ENCODE data around the gene ACAA2.
"Not testable (repeated sequence)": the region's sequence is repeated elsewhere in the genome, so short reads cannot be mapped to it uniquely, and the experiment has no call there.

DNA sequence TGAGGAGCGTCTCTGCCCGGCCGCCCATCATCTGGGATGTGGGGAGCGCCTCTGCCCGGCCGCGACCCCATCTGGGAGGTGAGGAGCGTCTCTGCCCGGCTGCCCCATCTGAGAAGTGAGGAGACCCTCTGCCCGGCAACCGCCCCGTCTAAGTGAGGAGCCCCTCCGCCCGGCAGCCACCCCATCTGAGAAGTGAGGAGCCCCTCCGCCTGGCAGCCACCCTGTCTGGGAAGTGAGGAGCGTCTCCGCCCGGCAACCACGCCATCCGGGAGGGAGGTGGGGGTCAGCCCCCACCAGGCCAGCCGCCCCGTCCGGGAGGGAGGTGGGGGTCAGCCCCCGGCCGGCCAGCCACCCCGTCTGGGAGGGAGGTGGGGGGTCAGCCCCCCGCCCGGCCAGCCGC lies 13.5 kb downstream of the ACAA2 start:
- TF ChIP-seq POLR2A (IDR thresholded peaks at IDR 0.05); POLR2AphosphoS5 (IDR thresholded peaks at IDR 0.05; ENCODE audit: insufficient read depth in 1 of 2, low read depth in 1 of 2): not testable (repeated sequence)
- TF ChIP-seq, protein P1, sequence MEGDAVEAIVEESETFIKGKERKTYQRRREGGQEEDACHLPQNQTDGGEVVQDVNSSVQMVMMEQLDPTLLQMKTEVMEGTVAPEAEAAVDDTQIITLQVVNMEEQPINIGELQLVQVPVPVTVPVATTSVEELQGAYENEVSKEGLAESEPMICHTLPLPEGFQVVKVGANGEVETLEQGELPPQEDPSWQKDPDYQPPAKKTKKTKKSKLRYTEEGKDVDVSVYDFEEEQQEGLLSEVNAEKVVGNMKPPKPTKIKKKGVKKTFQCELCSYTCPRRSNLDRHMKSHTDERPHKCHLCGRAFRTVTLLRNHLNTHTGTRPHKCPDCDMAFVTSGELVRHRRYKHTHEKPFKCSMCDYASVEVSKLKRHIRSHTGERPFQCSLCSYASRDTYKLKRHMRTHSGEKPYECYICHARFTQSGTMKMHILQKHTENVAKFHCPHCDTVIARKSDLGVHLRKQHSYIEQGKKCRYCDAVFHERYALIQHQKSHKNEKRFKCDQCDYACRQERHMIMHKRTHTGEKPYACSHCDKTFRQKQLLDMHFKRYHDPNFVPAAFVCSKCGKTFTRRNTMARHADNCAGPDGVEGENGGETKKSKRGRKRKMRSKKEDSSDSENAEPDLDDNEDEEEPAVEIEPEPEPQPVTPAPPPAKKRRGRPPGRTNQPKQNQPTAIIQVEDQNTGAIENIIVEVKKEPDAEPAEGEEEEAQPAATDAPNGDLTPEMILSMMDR (IDR thresholded peaks at IDR 0.05) = not testable (repeated sequence)
